Measurements from ENCODE around the gene PTPRZ1. TPM values are rescaled to one million over a fixed set of nuclear protein-coding genes. Genes with fewer than 3 reads are reported as not detected.

PTPRZ1 gene
- total RNA-seq, 1 experiment from 2014 or later = 105 TPM

- TF ChIP-seq, protein P1, sequence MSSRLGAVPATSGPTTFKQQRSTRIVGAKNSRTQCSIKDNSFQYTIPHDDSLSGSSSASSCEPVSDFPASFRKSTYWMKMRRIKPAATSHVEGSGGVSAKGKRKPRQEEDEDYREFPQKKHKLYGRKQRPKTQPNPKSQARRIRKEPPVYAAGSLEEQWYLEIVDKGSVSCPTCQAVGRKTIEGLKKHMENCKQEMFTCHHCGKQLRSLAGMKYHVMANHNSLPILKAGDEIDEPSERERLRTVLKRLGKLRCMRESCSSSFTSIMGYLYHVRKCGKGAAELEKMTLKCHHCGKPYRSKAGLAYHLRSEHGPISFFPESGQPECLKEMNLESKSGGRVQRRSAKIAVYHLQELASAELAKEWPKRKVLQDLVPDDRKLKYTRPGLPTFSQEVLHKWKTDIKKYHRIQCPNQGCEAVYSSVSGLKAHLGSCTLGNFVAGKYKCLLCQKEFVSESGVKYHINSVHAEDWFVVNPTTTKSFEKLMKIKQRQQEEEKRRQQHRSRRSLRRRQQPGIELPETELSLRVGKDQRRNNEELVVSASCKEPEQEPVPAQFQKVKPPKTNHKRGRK (CRISPR knock-in tag; IDR thresholded peaks at IDR 0.05; ENCODE audit: borderline replicate concordance) = no peak
- TF ChIP-seq, protein P2, sequence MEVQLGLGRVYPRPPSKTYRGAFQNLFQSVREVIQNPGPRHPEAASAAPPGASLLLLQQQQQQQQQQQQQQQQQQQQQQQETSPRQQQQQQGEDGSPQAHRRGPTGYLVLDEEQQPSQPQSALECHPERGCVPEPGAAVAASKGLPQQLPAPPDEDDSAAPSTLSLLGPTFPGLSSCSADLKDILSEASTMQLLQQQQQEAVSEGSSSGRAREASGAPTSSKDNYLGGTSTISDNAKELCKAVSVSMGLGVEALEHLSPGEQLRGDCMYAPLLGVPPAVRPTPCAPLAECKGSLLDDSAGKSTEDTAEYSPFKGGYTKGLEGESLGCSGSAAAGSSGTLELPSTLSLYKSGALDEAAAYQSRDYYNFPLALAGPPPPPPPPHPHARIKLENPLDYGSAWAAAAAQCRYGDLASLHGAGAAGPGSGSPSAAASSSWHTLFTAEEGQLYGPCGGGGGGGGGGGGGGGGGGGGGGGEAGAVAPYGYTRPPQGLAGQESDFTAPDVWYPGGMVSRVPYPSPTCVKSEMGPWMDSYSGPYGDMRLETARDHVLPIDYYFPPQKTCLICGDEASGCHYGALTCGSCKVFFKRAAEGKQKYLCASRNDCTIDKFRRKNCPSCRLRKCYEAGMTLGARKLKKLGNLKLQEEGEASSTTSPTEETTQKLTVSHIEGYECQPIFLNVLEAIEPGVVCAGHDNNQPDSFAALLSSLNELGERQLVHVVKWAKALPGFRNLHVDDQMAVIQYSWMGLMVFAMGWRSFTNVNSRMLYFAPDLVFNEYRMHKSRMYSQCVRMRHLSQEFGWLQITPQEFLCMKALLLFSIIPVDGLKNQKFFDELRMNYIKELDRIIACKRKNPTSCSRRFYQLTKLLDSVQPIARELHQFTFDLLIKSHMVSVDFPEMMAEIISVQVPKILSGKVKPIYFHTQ (CRISPR knock-in tag; IDR thresholded peaks at IDR 0.05) = no peak
- TF ChIP-seq CREB1 (CRISPR knock-in tag; IDR thresholded peaks at IDR 0.05) = no peak
- TF ChIP-seq ZNF219 (CRISPR knock-in tag; IDR thresholded peaks at IDR 0.05; ENCODE audit: borderline replicate concordance) = no peak
- TF ChIP-seq TEAD4 (CRISPR knock-in tag; IDR thresholded peaks at IDR 0.05) = no peak
- TF ChIP-seq SP1 (CRISPR knock-in tag; conservative IDR thresholded peaks at IDR 0.05) = no peak
- no peak for TF ChIP-seq STAT6 (CRISPR knock-in tag; conservative IDR thresholded peaks at IDR 0.05; ENCODE audit: low read depth)
- TF ChIP-seq PRDM15 (CRISPR knock-in tag; IDR thresholded peaks at IDR 0.05) = no peak
- TF ChIP-seq RORB (CRISPR knock-in tag; IDR thresholded peaks at IDR 0.05) = no peak
- no peak for TF ChIP-seq FOXK1 (CRISPR knock-in tag; IDR thresholded peaks at IDR 0.05)
- TF ChIP-seq GABPB1 (CRISPR knock-in tag; IDR thresholded peaks at IDR 0.05) = no peak
- TF ChIP-seq ESRRA (CRISPR knock-in tag; IDR thresholded peaks at IDR 0.05; ENCODE audit: borderline replicate concordance) = no peak
- no peak for TF ChIP-seq TCF7 (CRISPR knock-in tag; IDR thresholded peaks at IDR 0.05; ENCODE audit: low read depth)
- no peak for TF ChIP-seq JUN (CRISPR knock-in tag; IDR thresholded peaks at IDR 0.05)
- no peak for TF ChIP-seq ZNF263 (CRISPR knock-in tag; IDR thresholded peaks at IDR 0.05; ENCODE audit: low read depth)
Measured at GRCh38 chr7:121960678-121961077, 87.7 kb downstream of the PTPRZ1 start (continued).

GRCh38 chr7:121961089-121961867 lies 88.3 kb downstream of the PTPRZ1 start:
- Mint-ChIP-seq H3K9me3 (peaks cover 9% of the 10 kb centered on the region), H3K4me1 (peaks cover 77% of the 10 kb centered on the region), H3K36me3 (peaks cover 21% of the 10 kb centered on the region), H3K4me3 (no peak overlapping the region), H3K27me3 (ENCODE audit: low read depth) (no peaks in the 10 kb centered on the region), H3K27ac (peak overlapping the region; percentile 97)
- no peak for TF ChIP-seq TCF7 (CRISPR knock-in tag; IDR thresholded peaks at IDR 0.05; ENCODE audit: low read depth)
- peak; percentile 26; the same call in 1 of the 2 replicates for TF ChIP-seq ZNF121 (CRISPR knock-in tag; IDR thresholded peaks at IDR 0.05)
- ChIA-PET POLR2A (interaction anchor here (1.1 kb wide), 1 partner anchor 23 kb away, joined by 4 read pairs; no protein-coding TSS in a partner anchor), CTCF (interaction anchor here (0.7 to 1.4 kb wide), 3 partner anchors 10 to 37 kb away, joined by 3 to 6 read pairs (median 3); no protein-coding TSS in a partner anchor)
- DNase-seq (ENCODE audit: low spot score) = no peak
- ATAC-seq = peak; percentile 83

All from WTC11 (cell line).